GM18907 (cell line): ENCODE results near the gene DSTYK.

Source experiments
- ATAC-seq: cut with Tn5 transposase; IDR thresholded peaks from one replicate; pipeline ENCODE4 v1.9.1; 2021; ENCODE audit warnings: mild to moderate bottlenecking, moderate library complexity; ENCODE audit not compliant: unreplicated experiment

Gene DSTYK

GRCh38 chr1:205141236-205142101 is 70.0 kb downstream of the DSTYK start:
- ATAC-seq, result no peak

DNA sequence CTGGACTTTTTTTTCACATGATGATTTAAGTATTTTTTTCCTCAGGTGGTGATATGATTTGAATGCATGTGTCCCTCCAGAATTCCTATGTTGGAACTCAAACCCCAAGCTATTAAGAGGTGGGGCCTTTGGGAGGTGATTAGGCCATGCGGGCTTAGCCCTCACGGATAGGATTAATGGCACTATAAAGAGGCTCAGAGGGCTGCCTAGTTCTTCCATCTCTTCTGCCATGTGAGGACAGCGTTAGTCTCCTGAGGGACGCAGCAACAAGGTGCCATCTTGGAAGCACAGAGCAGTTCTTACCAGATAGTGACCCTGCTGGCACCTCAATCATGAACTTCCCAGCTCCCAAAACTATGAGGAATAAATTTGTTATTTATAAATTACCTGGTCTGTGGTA is 71.4 kb downstream of the DSTYK start:
- ATAC-seq, result no peak

DNA sequence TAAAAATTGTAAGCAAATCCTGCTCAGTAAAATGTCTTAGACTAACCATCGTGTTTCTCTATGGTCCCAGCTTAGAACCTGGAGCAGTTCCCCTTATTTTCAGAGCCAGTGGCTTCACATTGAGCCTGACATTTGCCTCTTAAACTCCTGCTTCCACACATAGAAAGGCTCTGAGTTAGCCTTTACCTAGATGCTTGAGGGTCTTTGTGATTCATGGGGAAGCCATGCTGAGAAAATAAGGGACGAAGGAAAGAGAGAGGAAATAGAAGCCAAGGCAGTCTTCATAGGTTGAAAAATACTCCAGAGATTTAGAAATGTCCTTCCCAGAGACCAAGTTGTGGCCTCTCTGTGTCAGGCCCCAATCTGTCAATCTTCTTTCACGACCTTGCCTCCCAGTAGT is 73.6 kb downstream of the DSTYK start:
- ATAC-seq, result no peak

GRCh38 chr1:205133287-205133686 is 78.2 kb downstream of the DSTYK start:
- no peak for ATAC-seq

- ATAC-seq, result no peak
Measured at GRCh38 chr1:205129447-205130029, 82.0 kb downstream of the DSTYK start.

- ATAC-seq, result no peak
Measured at GRCh38 chr1:205128050-205128449, 83.5 kb downstream of the DSTYK start.

DNA sequence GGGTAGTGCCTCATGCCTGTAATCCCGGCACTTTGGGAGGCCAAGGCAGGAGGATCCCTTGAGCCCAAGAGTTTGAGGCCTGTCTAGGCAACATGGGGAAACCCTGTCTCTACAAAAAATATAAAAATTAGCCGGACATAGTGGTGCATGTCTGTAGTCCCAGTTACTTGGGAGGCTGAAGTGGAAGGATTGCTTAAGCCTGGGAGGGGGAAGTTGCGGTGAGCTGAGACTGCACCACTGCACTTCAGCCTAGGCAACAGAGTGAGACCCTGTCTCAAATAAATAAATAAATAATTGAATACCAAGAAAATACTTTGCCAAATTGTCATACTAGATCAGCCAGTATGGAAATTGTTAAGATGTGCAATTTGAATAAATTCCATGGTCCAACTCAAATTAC is 83.9 kb downstream of the DSTYK start:
- no peak for ATAC-seq

- ATAC-seq, result no peak
Measured at GRCh38 chr1:205124726-205125125, 86.8 kb downstream of the DSTYK start.

DNA sequence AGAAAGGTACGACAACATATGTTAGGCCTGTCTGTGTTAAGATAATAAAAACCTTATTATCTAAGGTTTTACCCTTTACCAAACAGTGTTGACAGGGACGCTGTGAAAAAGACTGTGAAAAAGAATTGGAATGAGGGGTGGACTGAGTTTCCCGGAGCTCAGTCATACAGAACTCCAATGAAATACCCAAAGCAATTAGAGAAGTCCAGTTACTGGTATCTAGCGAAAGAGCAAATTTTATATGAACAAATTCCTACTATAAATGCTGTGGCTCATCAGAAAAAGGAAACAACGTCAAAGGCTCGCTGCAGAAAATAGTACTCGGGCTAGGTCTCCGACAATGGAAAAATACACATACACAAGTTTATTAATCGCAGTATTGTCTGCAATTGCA is 89.0 kb downstream of the DSTYK start:
- ATAC-seq, result peak; percentile 21

GRCh38 chr1:205121660-205122488 is 89.6 kb downstream of the DSTYK start, which contains the start of gene RBBP5:
TSS of gene RBBP5 (minus strand) at chr1:205121978. CDS start at chr1:205121873, 105 bp downstream.
- ATAC-seq, result peak; percentile 93

GRCh38 chr1:205118752-205119151 is 92.8 kb downstream of the DSTYK start:
- no peak for ATAC-seq

- no peak for ATAC-seq
Measured at GRCh38 chr1:205111354-205111753, 100.1 kb downstream of the DSTYK start.

GRCh38 chr1:205109711-205110110 is 101.8 kb downstream of the DSTYK start:
- no peak for ATAC-seq

- ATAC-seq, result no peak
Measured at GRCh38 chr1:205109269-205109668, 102.2 kb downstream of the DSTYK start.

DNA sequence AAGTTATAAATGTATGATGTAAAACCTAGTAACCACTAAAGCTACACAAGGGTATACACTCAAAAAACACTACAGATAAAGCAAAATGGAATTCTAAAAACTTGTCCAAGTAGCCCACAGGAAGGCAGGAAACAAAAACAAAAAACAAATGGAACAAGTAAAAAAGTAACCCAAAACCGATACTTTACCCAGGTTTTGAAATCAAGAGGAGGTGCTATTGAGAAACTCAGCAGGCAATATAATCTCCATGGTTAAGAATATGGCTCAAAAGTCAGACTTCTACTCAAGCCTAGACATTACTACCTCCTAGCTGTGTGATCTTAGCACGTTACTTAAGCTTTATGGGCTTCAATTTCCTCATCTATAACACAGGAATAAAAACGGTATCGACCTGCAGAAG is 103.0 kb downstream of the DSTYK start:
- ATAC-seq, result no peak

DNA sequence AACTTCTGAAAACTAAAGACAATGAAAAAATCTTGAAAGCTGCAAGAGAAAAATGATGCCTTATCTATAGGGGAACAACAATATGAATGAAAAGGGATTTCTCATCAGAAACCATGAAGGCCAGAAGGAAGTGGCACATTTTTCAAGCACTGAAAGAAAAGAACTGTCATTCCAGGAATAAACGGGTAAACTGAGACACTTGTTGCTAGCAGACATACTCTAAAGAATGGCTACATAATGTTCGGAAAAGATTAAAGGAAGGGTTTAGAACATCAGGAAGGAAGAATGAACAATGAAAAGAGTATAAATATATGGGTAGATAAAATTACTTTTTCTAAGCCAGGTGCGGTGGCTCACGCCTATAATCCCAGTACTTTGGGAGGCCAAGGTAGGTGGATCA is 104.2 kb downstream of the DSTYK start:
- no peak for ATAC-seq

DNA sequence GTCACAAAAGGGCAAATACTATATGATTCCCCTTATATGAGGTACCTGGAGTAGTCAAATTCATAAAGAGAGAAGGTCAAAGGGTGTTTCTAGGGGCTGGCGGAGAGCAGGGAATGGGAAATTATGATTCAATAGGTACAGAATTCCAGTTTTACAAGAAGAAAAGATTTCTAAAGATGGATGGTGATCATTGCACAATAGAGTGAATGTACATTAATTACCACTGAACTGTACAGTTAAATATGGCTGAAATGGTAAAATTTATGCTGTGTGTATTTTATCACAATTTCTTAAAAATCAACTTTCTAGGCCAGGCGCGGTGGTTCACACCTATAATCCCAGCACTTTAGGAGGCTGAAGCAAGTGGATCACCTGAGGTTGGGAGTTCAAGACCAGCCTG is 109.1 kb downstream of the DSTYK start:
- ATAC-seq, result no peak

GRCh38 chr1:205098242-205098641 is 113.3 kb downstream of the DSTYK start:
- no peak for ATAC-seq

GRCh38 chr1:205095422-205095821 is 116.1 kb downstream of the DSTYK start:
- ATAC-seq, result no peak
